H9 (cell line): ENCODE measurements around the gene ATG101. TPM values are rescaled to one million over a fixed set of nuclear protein-coding genes. Genes with fewer than 3 reads are reported as not detected.

ENCODE experiments used
- DNase-seq: peaks from one replicate; pipeline ENCODE4 v3.0.0-alpha.2; 2017
- H2AFZ ChIP-seq: one replicate; pipeline ENCODE4 v1.6.1; 2013; ENCODE audit warnings: mild to moderate bottlenecking, low read length, control low read depth, moderate library complexity
- H2AK5ac ChIP-seq: 2 replicates; pipeline ENCODE4 v1.6.1; 2013; ENCODE audit warnings: low read length, control low read depth, mixed read lengths; ENCODE audit not compliant: insufficient read length
- H2BK120ac ChIP-seq: one replicate; pipeline ENCODE4 v1.6.1; 2013; ENCODE audit warnings: low read depth, mild to moderate bottlenecking, low read length, control low read depth, inconsistent platforms; ENCODE audit not compliant: poor library complexity, severe bottlenecking
- H2BK12ac ChIP-seq: 2 replicates; pipeline ENCODE4 v1.6.1; 2013; ENCODE audit warnings: low read length, control low read depth, mixed read lengths, low read depth; ENCODE audit not compliant: insufficient read length
- H2BK15ac ChIP-seq: 2 replicates; pipeline ENCODE4 v1.6.1; 2013; ENCODE audit warnings: low read depth, low read length, control low read depth
- H2BK20ac ChIP-seq: one replicate; pipeline ENCODE4 v1.6.1; 2013; ENCODE audit warnings: low read depth, mild to moderate bottlenecking, low read length, control low read depth, inconsistent platforms; ENCODE audit not compliant: poor library complexity, severe bottlenecking
- H2BK5ac ChIP-seq: 2 replicates; pipeline ENCODE4 v1.6.1; 2013; ENCODE audit warnings: low read length, control low read depth, mixed read lengths; ENCODE audit not compliant: insufficient read length
- H3K14ac ChIP-seq: 2 replicates; pipeline ENCODE4 v1.6.1; 2013; ENCODE audit warnings: low read length, control low read depth; ENCODE audit not compliant: insufficient read depth
- H3K18ac ChIP-seq: 2 replicates; pipeline ENCODE4 v1.6.1; 2013; ENCODE audit warnings: low read depth, mild to moderate bottlenecking, mixed read lengths, low read length, control low read depth; ENCODE audit not compliant: insufficient read length
- H3K23ac ChIP-seq: 2 replicates; pipeline ENCODE4 v1.6.1; 2013; ENCODE audit warnings: low read length, control low read depth, mixed read lengths, low read depth; ENCODE audit not compliant: insufficient read length
- H3K23me2 ChIP-seq: 2 replicates; pipeline ENCODE4 v1.6.1; 2013; ENCODE audit warnings: low read depth, mild to moderate bottlenecking, mixed read lengths, low read length, control low read depth; ENCODE audit not compliant: insufficient read length, poor library complexity, severe bottlenecking
- H3K27ac ChIP-seq: 2 replicates; pipeline ENCODE4 v1.5.1; 2013; ENCODE audit warnings: low read length, control low read depth, mixed read lengths, low read depth; ENCODE audit not compliant: insufficient read length
- H3K27me3 ChIP-seq: 2 replicates; pipeline ENCODE4 v1.6.1; 2013; ENCODE audit warnings: low read length, control low read depth, inconsistent platforms; ENCODE audit not compliant: insufficient read depth
- H3K4ac ChIP-seq: 2 replicates; pipeline ENCODE4 v1.6.1; 2013; ENCODE audit warnings: low read depth, mild to moderate bottlenecking, control low read depth, inconsistent platforms, low read length, moderate library complexity
- H3K4me1 ChIP-seq: 2 replicates; pipeline ENCODE4 v1.6.1; 2013; ENCODE audit warnings: low read length, control low read depth, inconsistent platforms; ENCODE audit not compliant: insufficient read depth
- H3K4me2 ChIP-seq: 2 replicates; pipeline ENCODE4 v1.6.1; 2013; ENCODE audit warnings: low read length, control low read depth, mixed read lengths; ENCODE audit not compliant: insufficient read length, insufficient read depth
- H3K56ac ChIP-seq: 2 replicates; pipeline ENCODE4 v1.6.1; 2013; ENCODE audit warnings: low read depth, mild to moderate bottlenecking, mixed read lengths, low read length, control low read depth; ENCODE audit not compliant: insufficient read length
- H3K79me1 ChIP-seq: 2 replicates; pipeline ENCODE4 v1.6.1; 2013; ENCODE audit warnings: low read depth, mild to moderate bottlenecking, moderate library complexity, low read length, control low read depth, inconsistent platforms; ENCODE audit not compliant: insufficient read depth, poor library complexity, severe bottlenecking
- H3K79me2 ChIP-seq: 2 replicates; pipeline ENCODE4 v1.6.1; 2013; ENCODE audit warnings: low read length, control low read depth, inconsistent platforms; ENCODE audit not compliant: insufficient read depth
- H3K9ac ChIP-seq: 2 replicates; pipeline ENCODE4 v1.6.1; 2013; ENCODE audit warnings: low read length, control low read depth, mixed read lengths; ENCODE audit not compliant: insufficient read length; ENCODE audit errors: extremely low read depth
- H3K9me3 ChIP-seq: one replicate; pipeline ENCODE4 v1.6.1; 2013; ENCODE audit warnings: low read depth, low read length, inconsistent platforms; ENCODE audit not compliant: control insufficient read depth
- H3T11ph ChIP-seq: one replicate; pipeline ENCODE4 v1.6.1; 2013; ENCODE audit warnings: mild to moderate bottlenecking, low read length, control low read depth, inconsistent platforms
- H4K20me1 ChIP-seq: one replicate; pipeline ENCODE4 v1.6.1; 2013; ENCODE audit not compliant: control insufficient read depth, insufficient read length, insufficient read depth
- H4K5ac ChIP-seq: 2 replicates; pipeline ENCODE4 v1.6.1; 2013; ENCODE audit warnings: low read depth, mild to moderate bottlenecking, mixed read lengths, low read length, control low read depth; ENCODE audit not compliant: insufficient read length
- H4K8ac ChIP-seq: replicated peaks from 2 replicates; pipeline ENCODE4 v1.6.1; 2013; ENCODE audit warnings: low read length, control low read depth, mixed read lengths, low read depth; ENCODE audit not compliant: insufficient read length
- H4K91ac ChIP-seq: 2 replicates; pipeline ENCODE4 v1.6.1; 2013; ENCODE audit warnings: low read depth, mild to moderate bottlenecking, moderate library complexity, mixed read lengths, low read length, control low read depth; ENCODE audit not compliant: insufficient read length
- H3K27ac Mint-ChIP-seq, 3 experiments: 2 replicates in 2 of 3; 3 replicates in 1 of 3; pipeline ENCODE4 v1.8.0; 2020 to 2021; ENCODE audit warnings: mixed read lengths in 3 of 3, mild to moderate bottlenecking in 1 of 3, moderate library complexity in 1 of 3
- H3K27me3 Mint-ChIP-seq: 2 replicates; pipeline ENCODE4 v1.8.0; 2021; ENCODE audit warnings: low read depth, mild to moderate bottlenecking, moderate library complexity, mixed read lengths
- H3K36me3 Mint-ChIP-seq, 3 experiments: 2 replicates in 2 of 3; 3 replicates in 1 of 3; pipeline ENCODE4 v1.8.0; 2020 to 2021; ENCODE audit warnings: low read depth in 3 of 3, mixed read lengths in 3 of 3; ENCODE audit not compliant: insufficient read depth in 1 of 3
- H3K4me1 Mint-ChIP-seq, 2 experiments: 2 replicates each; pipeline ENCODE4 v1.8.0; 2020; ENCODE audit warnings: mixed read lengths in 2 of 2
- H3K4me3 Mint-ChIP-seq, 2 experiments: 2 replicates in 1 of 2; 3 replicates in 1 of 2; pipeline ENCODE4 v1.8.0; 2020 to 2021; ENCODE audit warnings: mild to moderate bottlenecking in 2 of 2, mixed read lengths in 2 of 2, moderate library complexity in 1 of 2
- H3K9me3 Mint-ChIP-seq, 2 experiments: 2 replicates in 1 of 2; 3 replicates in 1 of 2; pipeline ENCODE4 v1.8.0; 2020; ENCODE audit warnings: mild to moderate bottlenecking in 2 of 2, mixed read lengths in 2 of 2, moderate library complexity in 1 of 2
- WGBS: extraction: QIAGEN DNeasy Blood & Tissue Kit; methylation state at CpG from one replicate; pipeline ENCODE4 v1.1.7; 2013; ENCODE audit warnings: missing lambda C conversion rate, low lambda C conversion rate, mixed read lengths; ENCODE audit not compliant: insufficient read length; ENCODE audit errors: extremely low coverage; 5-methylcytosine and 5-hydroxymethylcytosine counted together
- total RNA-seq: library from RNA; stranded (reverse); gene quantifications from 2 replicates; pipeline ENCODE4 v1.2.1, GENCODE V29; 2021
- TF ChIP-seq, protein P1 (sequence below): fragments of 200-600 bp; sonication (generic); conservative IDR thresholded peaks from 3 replicates; pipeline ENCODE4 v1.8.0; 2021; ENCODE audit warnings: antibody characterized with exemption, mild to moderate bottlenecking

ATG101 gene
- total RNA-seq, 1 experiment from 2014 or later, result 58.3 TPM

- Histone ChIP-seq H2BK12ac (no peak overlapping the region), H4K20me1 (peaks cover 2% of the 10 kb centered on the region), H3K23ac (no peak overlapping the region), H3K27ac (no peak overlapping the region), H3K9ac (peak overlapping the region; percentile 53), H3K27me3 (peaks cover 2% of the 10 kb centered on the region; the same call in 1 of the 2 replicates), H3K79me2 (peaks cover 2% of the 10 kb centered on the region; the same call in 1 of the 2 replicates), H3T11ph (peak overlapping the region; percentile 12), H2BK15ac (no peak overlapping the region), H4K91ac (no peak overlapping the region), H3K4ac (no peak overlapping the region; the same call in 1 of the 2 replicates), H3K4me1 (peaks cover 2% of the 10 kb centered on the region; the same call in 1 of the 2 replicates), H2AFZ (no peak overlapping the region), H2BK120ac (no peak overlapping the region), H2BK5ac (no peak overlapping the region), H3K14ac (peak overlapping the region; percentile 55), H3K56ac (no peak overlapping the region), H3K79me1 (no peaks in the 10 kb centered on the region), H3K9me3 (no peaks in the 10 kb centered on the region), H2AK5ac (no peak overlapping the region), H3K18ac (peak overlapping the region; percentile 52), H3K4me2 (peak overlapping the region; percentile 56), H2BK20ac (no peak overlapping the region), H4K5ac (no peak overlapping the region), H4K8ac (no peak overlapping the region), H3K23me2 (peaks cover 10% of the 10 kb centered on the region)
- H3K4me1 Mint-ChIP-seq, result peaks cover 23 to 39% of the 10 kb centered on the region in 2 experiments
- H3K4me3 Mint-ChIP-seq, result peak overlapping the region; percentile 84 to 94
- TF ChIP-seq, protein P1, sequence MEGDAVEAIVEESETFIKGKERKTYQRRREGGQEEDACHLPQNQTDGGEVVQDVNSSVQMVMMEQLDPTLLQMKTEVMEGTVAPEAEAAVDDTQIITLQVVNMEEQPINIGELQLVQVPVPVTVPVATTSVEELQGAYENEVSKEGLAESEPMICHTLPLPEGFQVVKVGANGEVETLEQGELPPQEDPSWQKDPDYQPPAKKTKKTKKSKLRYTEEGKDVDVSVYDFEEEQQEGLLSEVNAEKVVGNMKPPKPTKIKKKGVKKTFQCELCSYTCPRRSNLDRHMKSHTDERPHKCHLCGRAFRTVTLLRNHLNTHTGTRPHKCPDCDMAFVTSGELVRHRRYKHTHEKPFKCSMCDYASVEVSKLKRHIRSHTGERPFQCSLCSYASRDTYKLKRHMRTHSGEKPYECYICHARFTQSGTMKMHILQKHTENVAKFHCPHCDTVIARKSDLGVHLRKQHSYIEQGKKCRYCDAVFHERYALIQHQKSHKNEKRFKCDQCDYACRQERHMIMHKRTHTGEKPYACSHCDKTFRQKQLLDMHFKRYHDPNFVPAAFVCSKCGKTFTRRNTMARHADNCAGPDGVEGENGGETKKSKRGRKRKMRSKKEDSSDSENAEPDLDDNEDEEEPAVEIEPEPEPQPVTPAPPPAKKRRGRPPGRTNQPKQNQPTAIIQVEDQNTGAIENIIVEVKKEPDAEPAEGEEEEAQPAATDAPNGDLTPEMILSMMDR, result peak; percentile 18; the same call in 2 of the 3 replicates
- no CpG with 5 or more reads among the region's 59 CpGs for WGBS
- H3K27me3 Mint-ChIP-seq, result peaks cover 34% of the 10 kb centered on the region
- peaks cover 4 to 6% (median 5%) of the 10 kb centered on the region in 3 experiments; a peak in 4 of 7 replicates for H3K36me3 Mint-ChIP-seq
- no peaks in the 10 kb centered on the region for H3K9me3 Mint-ChIP-seq
- DNase-seq, result peak; percentile 61
- peak overlapping the region in 2 of 3 experiments; percentile 85 to 96; a peak in 3 of 7 replicates for H3K27ac Mint-ChIP-seq
These were observed 32.4 kb upstream of the ATG101 start for GRCh38 chr12:52037248-52037861.
